ENCODE data around the gene PRR19.
"Not testable (repeated sequence)": the region's sequence is repeated elsewhere in the genome, so short reads cannot be mapped to it uniquely, and the experiment has no call there.

DNA sequence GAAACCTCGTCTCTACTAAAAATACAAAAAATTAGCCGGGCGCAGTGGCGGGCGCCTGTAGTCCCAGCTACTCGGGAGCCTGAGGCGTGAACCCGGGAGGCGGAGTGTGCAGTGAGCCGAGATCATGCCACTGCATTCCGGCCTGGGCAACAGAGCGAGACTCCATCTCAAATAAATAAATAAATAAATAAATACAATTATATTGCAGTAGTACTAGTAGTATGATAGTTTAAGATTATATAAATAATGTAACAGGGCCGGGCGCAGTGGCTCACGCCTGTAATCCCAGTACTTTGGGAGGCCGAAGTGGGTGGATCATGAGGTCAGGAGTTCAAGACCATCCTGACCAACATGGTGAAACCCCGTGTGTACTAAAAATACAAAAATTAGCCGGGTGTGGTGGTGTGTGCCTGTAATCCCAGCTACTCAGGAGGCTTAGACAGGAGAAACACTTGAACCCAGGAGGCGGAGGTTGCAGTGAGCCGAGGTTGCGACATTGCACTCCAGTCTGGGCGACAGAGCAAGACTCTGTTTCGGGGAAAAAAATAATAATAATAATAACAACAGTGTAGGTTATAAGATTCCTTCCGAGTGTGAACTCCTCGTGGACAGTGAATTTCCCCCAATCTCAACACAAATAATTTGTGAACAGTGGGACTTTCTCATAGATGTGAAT lies 34.9 kb upstream of the PRR19 start:
- TF ChIP-seq, protein P1, sequence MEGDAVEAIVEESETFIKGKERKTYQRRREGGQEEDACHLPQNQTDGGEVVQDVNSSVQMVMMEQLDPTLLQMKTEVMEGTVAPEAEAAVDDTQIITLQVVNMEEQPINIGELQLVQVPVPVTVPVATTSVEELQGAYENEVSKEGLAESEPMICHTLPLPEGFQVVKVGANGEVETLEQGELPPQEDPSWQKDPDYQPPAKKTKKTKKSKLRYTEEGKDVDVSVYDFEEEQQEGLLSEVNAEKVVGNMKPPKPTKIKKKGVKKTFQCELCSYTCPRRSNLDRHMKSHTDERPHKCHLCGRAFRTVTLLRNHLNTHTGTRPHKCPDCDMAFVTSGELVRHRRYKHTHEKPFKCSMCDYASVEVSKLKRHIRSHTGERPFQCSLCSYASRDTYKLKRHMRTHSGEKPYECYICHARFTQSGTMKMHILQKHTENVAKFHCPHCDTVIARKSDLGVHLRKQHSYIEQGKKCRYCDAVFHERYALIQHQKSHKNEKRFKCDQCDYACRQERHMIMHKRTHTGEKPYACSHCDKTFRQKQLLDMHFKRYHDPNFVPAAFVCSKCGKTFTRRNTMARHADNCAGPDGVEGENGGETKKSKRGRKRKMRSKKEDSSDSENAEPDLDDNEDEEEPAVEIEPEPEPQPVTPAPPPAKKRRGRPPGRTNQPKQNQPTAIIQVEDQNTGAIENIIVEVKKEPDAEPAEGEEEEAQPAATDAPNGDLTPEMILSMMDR (IDR thresholded peaks at IDR 0.05; ENCODE audit: low read depth, low read length, missing input control) = not testable (repeated sequence)
- TF ChIP-seq, protein P2, sequence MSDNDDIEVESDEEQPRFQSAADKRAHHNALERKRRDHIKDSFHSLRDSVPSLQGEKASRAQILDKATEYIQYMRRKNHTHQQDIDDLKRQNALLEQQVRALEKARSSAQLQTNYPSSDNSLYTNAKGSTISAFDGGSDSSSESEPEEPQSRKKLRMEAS (IDR thresholded peaks at IDR 0.05) = not testable (repeated sequence)
- TF ChIP-seq GABPA (IDR thresholded peaks at IDR 0.05 in 1 of 2, conservative IDR thresholded peaks at IDR 0.05 in 1 of 2); NR2F2 (IDR thresholded peaks at IDR 0.05); YY1 (IDR thresholded peaks at IDR 0.05): not testable (repeated sequence)
- TF ChIP-seq, protein P3, sequence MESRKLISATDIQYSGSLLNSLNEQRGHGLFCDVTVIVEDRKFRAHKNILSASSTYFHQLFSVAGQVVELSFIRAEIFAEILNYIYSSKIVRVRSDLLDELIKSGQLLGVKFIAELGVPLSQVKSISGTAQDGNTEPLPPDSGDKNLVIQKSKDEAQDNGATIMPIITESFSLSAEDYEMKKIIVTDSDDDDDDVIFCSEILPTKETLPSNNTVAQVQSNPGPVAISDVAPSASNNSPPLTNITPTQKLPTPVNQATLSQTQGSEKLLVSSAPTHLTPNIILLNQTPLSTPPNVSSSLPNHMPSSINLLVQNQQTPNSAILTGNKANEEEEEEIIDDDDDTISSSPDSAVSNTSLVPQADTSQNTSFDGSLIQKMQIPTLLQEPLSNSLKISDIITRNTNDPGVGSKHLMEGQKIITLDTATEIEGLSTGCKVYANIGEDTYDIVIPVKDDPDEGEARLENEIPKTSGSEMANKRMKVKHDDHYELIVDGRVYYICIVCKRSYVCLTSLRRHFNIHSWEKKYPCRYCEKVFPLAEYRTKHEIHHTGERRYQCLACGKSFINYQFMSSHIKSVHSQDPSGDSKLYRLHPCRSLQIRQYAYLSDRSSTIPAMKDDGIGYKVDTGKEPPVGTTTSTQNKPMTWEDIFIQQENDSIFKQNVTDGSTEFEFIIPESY (IDR thresholded peaks at IDR 0.05) = not testable (repeated sequence)
- TF ChIP-seq, protein P4, sequence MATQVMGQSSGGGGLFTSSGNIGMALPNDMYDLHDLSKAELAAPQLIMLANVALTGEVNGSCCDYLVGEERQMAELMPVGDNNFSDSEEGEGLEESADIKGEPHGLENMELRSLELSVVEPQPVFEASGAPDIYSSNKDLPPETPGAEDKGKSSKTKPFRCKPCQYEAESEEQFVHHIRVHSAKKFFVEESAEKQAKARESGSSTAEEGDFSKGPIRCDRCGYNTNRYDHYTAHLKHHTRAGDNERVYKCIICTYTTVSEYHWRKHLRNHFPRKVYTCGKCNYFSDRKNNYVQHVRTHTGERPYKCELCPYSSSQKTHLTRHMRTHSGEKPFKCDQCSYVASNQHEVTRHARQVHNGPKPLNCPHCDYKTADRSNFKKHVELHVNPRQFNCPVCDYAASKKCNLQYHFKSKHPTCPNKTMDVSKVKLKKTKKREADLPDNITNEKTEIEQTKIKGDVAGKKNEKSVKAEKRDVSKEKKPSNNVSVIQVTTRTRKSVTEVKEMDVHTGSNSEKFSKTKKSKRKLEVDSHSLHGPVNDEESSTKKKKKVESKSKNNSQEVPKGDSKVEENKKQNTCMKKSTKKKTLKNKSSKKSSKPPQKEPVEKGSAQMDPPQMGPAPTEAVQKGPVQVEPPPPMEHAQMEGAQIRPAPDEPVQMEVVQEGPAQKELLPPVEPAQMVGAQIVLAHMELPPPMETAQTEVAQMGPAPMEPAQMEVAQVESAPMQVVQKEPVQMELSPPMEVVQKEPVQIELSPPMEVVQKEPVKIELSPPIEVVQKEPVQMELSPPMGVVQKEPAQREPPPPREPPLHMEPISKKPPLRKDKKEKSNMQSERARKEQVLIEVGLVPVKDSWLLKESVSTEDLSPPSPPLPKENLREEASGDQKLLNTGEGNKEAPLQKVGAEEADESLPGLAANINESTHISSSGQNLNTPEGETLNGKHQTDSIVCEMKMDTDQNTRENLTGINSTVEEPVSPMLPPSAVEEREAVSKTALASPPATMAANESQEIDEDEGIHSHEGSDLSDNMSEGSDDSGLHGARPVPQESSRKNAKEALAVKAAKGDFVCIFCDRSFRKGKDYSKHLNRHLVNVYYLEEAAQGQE (IDR thresholded peaks at IDR 0.05) = not testable (repeated sequence)
